ENCODE data around the gene TMEM120A.
A peak's percentile ranks its signal among the peaks of the same experiment; 100 is the strongest.
"Not testable (repeated sequence)": the region's sequence is repeated elsewhere in the genome, so short reads cannot be mapped to it uniquely, and the experiment has no call there.

Gene TMEM120A

GRCh38 chr7:75994388-75995051 lies at the start of gene TMEM120A:
Gene TMEM120A, minus strand, starts transcription at chr7:75994595. Its CDS starts 25 bp downstream, at chr7:75994570.
- DNase-seq: peak; percentile 51

GRCh38 chr7:76040126-76040525 lies 45.7 kb upstream of the TMEM120A start:
- DNase-seq: no peak

- DNase-seq: no peak
Observed at GRCh38 chr7:76037310-76037709, 42.9 kb upstream of the TMEM120A start.

- no peak for DNase-seq
Observed at GRCh38 chr7:76031964-76032363, 37.6 kb upstream of the TMEM120A start.

- not testable (repeated sequence) for DNase-seq
Observed at GRCh38 chr7:76029682-76030081, 35.3 kb upstream of the TMEM120A start.

- no peak for DNase-seq
Observed at GRCh38 chr7:76023002-76023401, 28.6 kb upstream of the TMEM120A start.

- DNase-seq: no peak
Observed at GRCh38 chr7:76022026-76022780, 27.8 kb upstream of the TMEM120A start.

GRCh38 chr7:76020031-76020714 lies 25.8 kb upstream of the TMEM120A start:
- DNase-seq: peak; percentile 2

GRCh38 chr7:76018520-76018919 lies 24.1 kb upstream of the TMEM120A start:
- not testable (repeated sequence) for DNase-seq

GRCh38 chr7:76016191-76016947 lies 22.0 kb upstream of the TMEM120A start:
- no peak for DNase-seq

GRCh38 chr7:76011442-76011861 lies 17.1 kb upstream of the TMEM120A start:
- DNase-seq: no peak

- DNase-seq: no peak
Observed at GRCh38 chr7:76009672-76010600, 15.5 kb upstream of the TMEM120A start.

GRCh38 chr7:76008156-76008687 lies 13.8 kb upstream of the TMEM120A start:
- DNase-seq: no peak

GRCh38 chr7:76005004-76005403 lies 10.6 kb upstream of the TMEM120A start:
- not testable (repeated sequence) for DNase-seq

GRCh38 chr7:76003351-76003750 lies 9.0 kb upstream of the TMEM120A start:
- DNase-seq: no peak

GRCh38 chr7:76002822-76003221 lies 8.4 kb upstream of the TMEM120A start:
- DNase-seq: no peak

- DNase-seq: no peak
Observed at GRCh38 chr7:76002139-76002538, 7.7 kb upstream of the TMEM120A start.

GRCh38 chr7:76000566-76000965 lies 6.2 kb upstream of the TMEM120A start:
- no peak for DNase-seq

GRCh38 chr7:75998038-75998437 lies 3.6 kb upstream of the TMEM120A start:
- no peak for DNase-seq

- DNase-seq: no peak
Observed at GRCh38 chr7:75996476-75996875, 2.1 kb upstream of the TMEM120A start.

- no peak for DNase-seq
Observed at GRCh38 chr7:75995996-75996395, 1.6 kb upstream of the TMEM120A start.

- DNase-seq: no peak
Observed at GRCh38 chr7:75995052-75995471, 667 bp upstream of the TMEM120A start.

All from NCI-H1417 treated with DMSO at 0.1 percent for 48 hours (cell line).